ENCODE results near the gene PKDREJ. TPM values are rescaled to one million over a fixed set of nuclear protein-coding genes. Genes with fewer than 3 reads are reported as not detected.
A peak's percentile ranks its signal among the peaks of the same experiment; 100 is the strongest.
"Not testable (repeated sequence)": the region's sequence is repeated elsewhere in the genome, so short reads cannot be mapped to it uniquely, and the experiment has no call there.

The PKDREJ gene
- total RNA-seq, 1 experiment from 2014 or later = not detected

GRCh38 chr22:46265627-46266026, 2.5 kb upstream of the PKDREJ start:
- DNase-seq (ENCODE audit: low spot score) = not testable (repeated sequence)

GRCh38 chr22:46264520-46264919, 1.4 kb upstream of the PKDREJ start:
- peak; percentile 34 for DNase-seq (ENCODE audit: low spot score)

GRCh38 chr22:46262449-46263215, 511 bp downstream of the PKDREJ start:
- no peak for DNase-seq (ENCODE audit: low spot score)

- DNase-seq (ENCODE audit: low spot score) = no peak
Observed at GRCh38 chr22:46260038-46260437, 3.1 kb downstream of the PKDREJ start.

- no peak for DNase-seq (ENCODE audit: low spot score)
Observed at GRCh38 chr22:46259374-46259773, 3.8 kb downstream of the PKDREJ start.

- DNase-seq (ENCODE audit: low spot score) = no peak
Observed at GRCh38 chr22:46256358-46256958, 6.7 kb downstream of the PKDREJ start.

- no peak for DNase-seq (ENCODE audit: low spot score)
Observed at GRCh38 chr22:46251816-46252380, 11.2 kb downstream of the PKDREJ start.

- DNase-seq (ENCODE audit: low spot score) = no peak
Observed at GRCh38 chr22:46251266-46251665, 11.9 kb downstream of the PKDREJ start.

GRCh38 chr22:46250783-46251125, 12.4 kb downstream of the PKDREJ start:
- DNase-seq (ENCODE audit: low spot score) = peak; percentile 17

- peak; percentile 81 for DNase-seq (ENCODE audit: low spot score)
Observed at GRCh38 chr22:46250035-46250782, 12.9 kb downstream of the PKDREJ start, which contains the start of gene CDPF1. Gene CDPF1, minus strand, starts transcription at chr22:46250293. Its CDS starts 2,009 bp downstream, at chr22:46248284.

GRCh38 chr22:46247443-46247975, 15.6 kb downstream of the PKDREJ start:
- DNase-seq (ENCODE audit: low spot score) = no peak

GRCh38 chr22:46246178-46246577, 17.0 kb downstream of the PKDREJ start:
- DNase-seq (ENCODE audit: low spot score) = no peak

- no peak for DNase-seq (ENCODE audit: low spot score)
Observed at GRCh38 chr22:46245511-46245910, 17.6 kb downstream of the PKDREJ start.

GRCh38 chr22:46244771-46245170, 18.4 kb downstream of the PKDREJ start:
- DNase-seq (ENCODE audit: low spot score) = no peak

GRCh38 chr22:46242076-46242475, 21.1 kb downstream of the PKDREJ start:
- DNase-seq (ENCODE audit: low spot score) = no peak

GRCh38 chr22:46241396-46242007, 21.6 kb downstream of the PKDREJ start:
- DNase-seq (ENCODE audit: low spot score) = no peak

- no peak for DNase-seq (ENCODE audit: low spot score)
Observed at GRCh38 chr22:46240907-46241306, 22.2 kb downstream of the PKDREJ start.

GRCh38 chr22:46240506-46240905, 22.6 kb downstream of the PKDREJ start:
- no peak for DNase-seq (ENCODE audit: low spot score)

GRCh38 chr22:46240073-46240472, 23.1 kb downstream of the PKDREJ start:
- DNase-seq (ENCODE audit: low spot score) = no peak

- no peak for DNase-seq (ENCODE audit: low spot score)
Observed at GRCh38 chr22:46239261-46240048, 23.7 kb downstream of the PKDREJ start.

GRCh38 chr22:46238541-46238940, 24.6 kb downstream of the PKDREJ start:
- DNase-seq (ENCODE audit: low spot score) = no peak
